Measurements from ENCODE around the gene TUBB.
"Not testable (repeated sequence)": the region's sequence is repeated elsewhere in the genome, so short reads cannot be mapped to it uniquely, and the experiment has no call there.

TUBB gene

DNA sequence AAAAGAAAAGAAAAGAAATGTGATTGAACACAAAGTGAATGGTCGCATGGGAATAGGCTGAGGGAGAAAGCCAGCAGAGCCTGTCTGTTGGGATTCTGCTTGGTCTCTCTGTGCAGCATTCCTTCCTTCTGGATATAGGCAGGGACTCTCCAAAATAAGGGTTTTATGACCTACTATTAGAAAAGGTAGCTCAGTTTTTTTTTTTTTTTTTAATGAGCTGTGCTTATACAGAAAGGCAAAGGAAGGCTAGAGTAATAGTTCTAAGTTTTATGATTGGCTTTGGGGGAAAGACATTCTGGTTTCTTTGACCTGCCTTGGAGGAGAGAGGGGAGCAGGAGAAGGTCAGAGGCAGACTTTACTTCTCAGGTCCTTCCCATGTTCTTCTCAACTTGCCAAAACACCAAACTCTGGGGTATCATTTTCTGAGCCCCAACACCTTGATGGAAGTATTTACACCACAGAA, 43.0 kb downstream of the TUBB start:
- no peak for DNase-seq

DNA sequence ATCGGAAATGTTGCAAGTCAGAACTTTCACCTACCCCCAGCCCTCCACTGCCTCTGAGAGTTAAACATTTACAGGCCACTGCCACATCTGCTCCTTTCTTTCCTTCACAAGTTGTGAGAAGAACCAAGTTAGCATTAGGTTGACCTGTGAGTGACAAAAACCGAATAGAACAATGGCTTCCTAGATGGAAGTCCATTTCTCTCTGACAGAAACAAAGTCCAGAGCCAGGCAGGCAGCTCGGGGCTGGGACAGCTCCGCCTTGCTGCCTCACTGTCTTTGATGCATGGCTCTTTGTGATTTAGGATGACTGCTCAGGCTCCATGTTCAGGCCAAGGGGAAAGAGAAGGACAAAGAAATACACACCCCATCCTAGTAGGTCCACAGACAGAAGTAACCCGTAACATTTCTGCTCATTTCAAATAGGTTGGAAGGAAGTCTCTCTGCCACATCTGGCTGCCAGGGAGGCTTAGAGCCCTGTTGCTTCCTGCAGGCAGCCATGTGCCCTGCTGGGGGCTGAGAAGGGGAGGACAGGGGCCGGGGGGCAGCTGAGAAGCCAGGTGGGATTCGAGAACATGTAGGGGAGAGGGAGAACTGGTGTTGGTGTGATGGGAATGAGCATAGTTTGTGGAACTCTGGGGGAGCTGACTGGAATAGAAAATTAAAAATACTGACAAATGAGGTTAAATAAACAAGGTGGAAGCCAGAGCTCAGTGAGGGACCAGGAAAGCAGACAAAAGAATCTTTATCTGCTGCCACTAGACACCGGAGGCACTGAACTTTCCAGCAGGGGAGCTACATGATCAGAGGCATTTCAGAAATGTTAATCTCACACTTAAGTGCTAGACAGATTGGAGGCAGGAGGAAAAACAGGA, 43.7 kb downstream of the TUBB start:
- peak; percentile 25 for DNase-seq

- not testable (repeated sequence) for DNase-seq
Measured at GRCh38 chr6:30764490-30765043, 44.4 kb downstream of the TUBB start.

GRCh38 chr6:30765495-30765894, 45.3 kb downstream of the TUBB start:
- not testable (repeated sequence) for DNase-seq

- no peak for DNase-seq
Measured at GRCh38 chr6:30766461-30767157, 46.5 kb downstream of the TUBB start.

GRCh38 chr6:30767158-30767943, 47.2 kb downstream of the TUBB start:
- DNase-seq: peak; percentile 31

- DNase-seq: no peak
Measured at GRCh38 chr6:30767944-30768301, 47.8 kb downstream of the TUBB start.

GRCh38 chr6:30768634-30769087, 48.5 kb downstream of the TUBB start:
- DNase-seq: no peak

- peak; percentile 83 for DNase-seq
Measured at GRCh38 chr6:30769088-30769852, 49.1 kb downstream of the TUBB start.

- no peak for DNase-seq
Measured at GRCh38 chr6:30769853-30770524, 49.8 kb downstream of the TUBB start.

DNA sequence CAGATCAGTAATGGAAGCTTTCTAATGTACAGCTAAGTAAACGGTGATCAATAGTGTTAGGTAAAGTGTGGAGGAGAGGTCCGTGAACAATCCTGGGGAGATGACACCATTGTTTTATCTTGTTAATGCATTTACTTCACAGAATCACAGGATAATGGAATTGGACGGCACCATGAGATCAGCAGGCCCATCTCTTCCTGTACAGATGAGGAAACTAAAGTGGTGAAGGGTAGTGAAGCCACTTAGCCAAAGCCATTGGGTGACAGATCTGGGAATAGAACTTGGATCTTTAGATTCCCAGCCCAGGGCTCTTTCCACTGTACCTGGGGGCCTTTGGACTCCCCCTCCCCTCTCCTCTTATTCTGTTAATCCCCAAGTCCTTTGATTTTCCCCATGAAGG, 50.4 kb downstream of the TUBB start:
- no peak for DNase-seq

- DNase-seq: no peak
Measured at GRCh38 chr6:30774701-30775100, 54.5 kb downstream of the TUBB start.

All from hematopoietic multipotent progenitor cell treated with erythropoietin and hydrocortisone succinate and interleukin-3 and kit ligand, for 4 days (in vitro differentiated cells).